ENCODE results near the gene SEC61B.

DNA sequence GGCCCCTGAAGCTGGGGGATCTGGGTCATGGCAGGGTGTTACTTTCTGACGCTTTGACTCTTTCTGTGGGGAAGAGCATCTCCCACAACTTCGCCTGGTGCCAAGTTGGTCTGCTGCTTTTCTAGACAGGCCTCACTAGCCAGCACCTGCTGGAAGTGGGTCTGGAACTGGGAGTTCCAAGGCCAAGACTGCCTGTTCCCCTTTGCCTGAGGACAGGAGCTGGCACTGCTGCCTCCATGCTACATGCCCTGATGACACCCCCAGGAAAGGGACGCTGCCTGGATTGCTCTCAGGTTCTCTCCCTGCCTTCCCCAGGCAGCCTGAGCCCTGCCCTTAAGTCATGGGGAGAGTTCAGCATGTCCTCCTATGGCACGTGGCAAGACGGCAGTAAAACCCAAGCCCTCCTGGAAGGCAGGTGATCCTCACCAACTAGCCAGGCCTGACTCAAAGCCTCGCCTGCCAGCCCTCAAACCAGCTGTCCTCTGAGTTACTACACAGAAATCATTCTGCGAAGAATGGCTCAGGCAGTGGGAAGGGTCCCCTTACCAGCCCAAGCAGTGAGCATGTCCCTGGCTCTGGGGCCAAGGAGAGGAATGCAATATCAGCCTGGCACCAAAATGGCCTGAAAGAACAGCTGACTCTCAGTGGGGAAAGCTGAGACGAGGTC is 35.8 kb downstream of the SEC61B start:
- TF ChIP-seq SUZ12 (IDR thresholded peaks at IDR 0.05; ENCODE audit: unreplicated experiment): no peak
- TF ChIP-seq TAF1 (IDR thresholded peaks at IDR 0.05; ENCODE audit: borderline replicate concordance, low read depth, low read length): no peak
- TF ChIP-seq, protein P1, sequence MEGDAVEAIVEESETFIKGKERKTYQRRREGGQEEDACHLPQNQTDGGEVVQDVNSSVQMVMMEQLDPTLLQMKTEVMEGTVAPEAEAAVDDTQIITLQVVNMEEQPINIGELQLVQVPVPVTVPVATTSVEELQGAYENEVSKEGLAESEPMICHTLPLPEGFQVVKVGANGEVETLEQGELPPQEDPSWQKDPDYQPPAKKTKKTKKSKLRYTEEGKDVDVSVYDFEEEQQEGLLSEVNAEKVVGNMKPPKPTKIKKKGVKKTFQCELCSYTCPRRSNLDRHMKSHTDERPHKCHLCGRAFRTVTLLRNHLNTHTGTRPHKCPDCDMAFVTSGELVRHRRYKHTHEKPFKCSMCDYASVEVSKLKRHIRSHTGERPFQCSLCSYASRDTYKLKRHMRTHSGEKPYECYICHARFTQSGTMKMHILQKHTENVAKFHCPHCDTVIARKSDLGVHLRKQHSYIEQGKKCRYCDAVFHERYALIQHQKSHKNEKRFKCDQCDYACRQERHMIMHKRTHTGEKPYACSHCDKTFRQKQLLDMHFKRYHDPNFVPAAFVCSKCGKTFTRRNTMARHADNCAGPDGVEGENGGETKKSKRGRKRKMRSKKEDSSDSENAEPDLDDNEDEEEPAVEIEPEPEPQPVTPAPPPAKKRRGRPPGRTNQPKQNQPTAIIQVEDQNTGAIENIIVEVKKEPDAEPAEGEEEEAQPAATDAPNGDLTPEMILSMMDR (IDR thresholded peaks at IDR 0.05 in 2 of 3, conservative IDR thresholded peaks at IDR 0.05 in 1 of 3; ENCODE audit: control insufficient read depth in 2 of 3, extremely low read depth in 1 of 3, insufficient read depth in 1 of 3, low read depth in 3 of 3, low read length in 3 of 3): no peak
- no peak for TF ChIP-seq NRF1 (conservative IDR thresholded peaks at IDR 0.05; ENCODE audit: low read depth, low read length)
- TF ChIP-seq HCFC1 (IDR thresholded peaks at IDR 0.05; ENCODE audit: low read length): no peak
- TF ChIP-seq ETV6 (conservative IDR thresholded peaks at IDR 0.05 in 1 of 2, IDR thresholded peaks at IDR 0.05 in 1 of 2; ENCODE audit: borderline replicate concordance in 1 of 2, low read depth in 1 of 2): no peak
- TF ChIP-seq EP300 (IDR thresholded peaks at IDR 0.05; ENCODE audit: borderline replicate concordance in 1 of 2, control insufficient read depth in 1 of 2, low read depth in 2 of 2, low read length in 2 of 2): no peak
- TF ChIP-seq, protein P2, sequence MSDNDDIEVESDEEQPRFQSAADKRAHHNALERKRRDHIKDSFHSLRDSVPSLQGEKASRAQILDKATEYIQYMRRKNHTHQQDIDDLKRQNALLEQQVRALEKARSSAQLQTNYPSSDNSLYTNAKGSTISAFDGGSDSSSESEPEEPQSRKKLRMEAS (IDR thresholded peaks at IDR 0.05; ENCODE audit: low read depth, low read length): no peak
- no peak for TF ChIP-seq POLR2AphosphoS5 (IDR thresholded peaks at IDR 0.05; ENCODE audit: low read length)
- TF ChIP-seq, protein P3, sequence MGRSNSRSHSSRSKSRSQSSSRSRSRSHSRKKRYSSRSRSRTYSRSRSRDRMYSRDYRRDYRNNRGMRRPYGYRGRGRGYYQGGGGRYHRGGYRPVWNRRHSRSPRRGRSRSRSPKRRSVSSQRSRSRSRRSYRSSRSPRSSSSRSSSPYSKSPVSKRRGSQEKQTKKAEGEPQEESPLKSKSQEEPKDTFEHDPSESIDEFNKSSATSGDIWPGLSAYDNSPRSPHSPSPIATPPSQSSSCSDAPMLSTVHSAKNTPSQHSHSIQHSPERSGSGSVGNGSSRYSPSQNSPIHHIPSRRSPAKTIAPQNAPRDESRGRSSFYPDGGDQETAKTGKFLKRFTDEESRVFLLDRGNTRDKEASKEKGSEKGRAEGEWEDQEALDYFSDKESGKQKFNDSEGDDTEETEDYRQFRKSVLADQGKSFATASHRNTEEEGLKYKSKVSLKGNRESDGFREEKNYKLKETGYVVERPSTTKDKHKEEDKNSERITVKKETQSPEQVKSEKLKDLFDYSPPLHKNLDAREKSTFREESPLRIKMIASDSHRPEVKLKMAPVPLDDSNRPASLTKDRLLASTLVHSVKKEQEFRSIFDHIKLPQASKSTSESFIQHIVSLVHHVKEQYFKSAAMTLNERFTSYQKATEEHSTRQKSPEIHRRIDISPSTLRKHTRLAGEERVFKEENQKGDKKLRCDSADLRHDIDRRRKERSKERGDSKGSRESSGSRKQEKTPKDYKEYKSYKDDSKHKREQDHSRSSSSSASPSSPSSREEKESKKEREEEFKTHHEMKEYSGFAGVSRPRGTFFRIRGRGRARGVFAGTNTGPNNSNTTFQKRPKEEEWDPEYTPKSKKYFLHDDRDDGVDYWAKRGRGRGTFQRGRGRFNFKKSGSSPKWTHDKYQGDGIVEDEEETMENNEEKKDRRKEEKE (IDR thresholded peaks at IDR 0.05): no peak
- TF ChIP-seq SMC3 (IDR thresholded peaks at IDR 0.05; ENCODE audit: borderline replicate concordance, low read length): no peak

All from GM12878 (cell line).